Mucosa of rectum (tissue), 2 donors: ENCODE data around the gene SPRY4.
A peak's percentile ranks its signal among the peaks of the same experiment; 100 is the strongest.

ENCODE experiments used
- H3K27ac ChIP-seq, 2 donors: one replicate each; pipeline ENCODE4 v1.7.0; 2013; ENCODE audit warnings: inconsistent platforms in 2 of 2, low read depth in 2 of 2, low read length in 2 of 2
- H3K27me3 ChIP-seq, 2 donors: one replicate each; pipeline ENCODE4 v1.7.0; 2013; ENCODE audit warnings: low read length in 2 of 2; ENCODE audit not compliant: control insufficient read depth in 2 of 2, insufficient read depth in 2 of 2
- H3K36me3 ChIP-seq, 2 donors: one replicate each; pipeline ENCODE4 v1.7.0; 2013; ENCODE audit warnings: low read length in 2 of 2; ENCODE audit not compliant: control insufficient read depth in 2 of 2, insufficient read depth in 2 of 2
- H3K4me1 ChIP-seq, 2 donors: one replicate each; pipeline ENCODE4 v1.7.0; 2013; ENCODE audit warnings: low read length in 2 of 2, mild to moderate bottlenecking in 1 of 2; ENCODE audit not compliant: control insufficient read depth in 2 of 2, insufficient read depth in 2 of 2
- H3K4me3 ChIP-seq, 2 donors: one replicate each; pipeline ENCODE4 v1.7.0; 2013; ENCODE audit warnings: low read length in 2 of 2
- H3K9ac ChIP-seq, 2 donors: one replicate each; pipeline ENCODE4 v1.7.0; 2013; ENCODE audit warnings: low read length in 2 of 2, low read depth in 1 of 2, mild to moderate bottlenecking in 1 of 2
- H3K9me3 ChIP-seq, 2 donors: one replicate each; pipeline ENCODE4 v1.7.0; 2013; ENCODE audit warnings: low read length in 2 of 2; ENCODE audit not compliant: control insufficient read depth in 2 of 2
- donor health status: healthy.
- donor health status: Normal muscosa, but diverticular disease.

Gene SPRY4

GRCh38 chr5:142309747-142310318 lies 15.0 kb downstream of the SPRY4 start:
- Histone ChIP-seq H3K4me3 (no peak overlapping the region), H3K27ac (no peak overlapping the region), H3K9me3 (no peaks in the 10 kb centered on the region), H3K4me1 (peaks cover 6 to 7% of the 10 kb centered on the region in 2 donors), H3K36me3 (peaks cover 10 to 15% of the 10 kb centered on the region in 2 donors), H3K27me3 (no peaks in the 10 kb centered on the region), H3K9ac (no peak overlapping the region)

DNA sequence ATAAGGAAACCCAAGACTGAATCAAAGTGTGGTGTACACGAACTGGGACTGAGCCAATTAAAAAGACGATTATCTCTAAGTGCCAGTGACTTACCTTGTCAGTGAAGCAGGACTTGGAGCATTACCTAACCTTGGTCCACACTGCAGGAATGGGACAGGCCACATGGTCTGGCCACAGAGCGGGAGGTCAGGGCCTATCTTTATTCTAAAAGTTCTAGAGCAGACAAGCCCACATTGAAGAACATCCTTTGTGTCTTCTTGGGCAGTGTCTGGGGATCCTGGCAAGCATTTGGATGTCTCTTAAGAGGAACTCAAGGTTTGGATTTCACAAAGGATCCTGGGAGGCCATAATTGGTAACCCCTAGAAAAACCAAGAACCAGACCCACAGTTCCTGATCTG lies 16.5 kb downstream of the SPRY4 start:
- Histone ChIP-seq H3K36me3 (peaks cover 10 to 15% of the 10 kb centered on the region in 2 donors), H3K9ac (no peak overlapping the region), H3K27me3 (no peaks in the 10 kb centered on the region), H3K4me3 (no peak overlapping the region), H3K9me3 (no peaks in the 10 kb centered on the region), H3K27ac (no peak overlapping the region), H3K4me1 (peaks cover 4 to 12% of the 10 kb centered on the region in 2 donors)

GRCh38 chr5:142307146-142307890 lies 17.5 kb downstream of the SPRY4 start:
- Histone ChIP-seq H3K27me3 (no peaks in the 10 kb centered on the region), H3K9me3 (no peaks in the 10 kb centered on the region), H3K27ac (no peak overlapping the region), H3K4me1 (peaks cover 4 to 12% of the 10 kb centered on the region in 2 donors), H3K36me3 (peaks cover 7 to 11% of the 10 kb centered on the region in 2 donors), H3K4me3 (no peak overlapping the region), H3K9ac (no peak overlapping the region)

DNA sequence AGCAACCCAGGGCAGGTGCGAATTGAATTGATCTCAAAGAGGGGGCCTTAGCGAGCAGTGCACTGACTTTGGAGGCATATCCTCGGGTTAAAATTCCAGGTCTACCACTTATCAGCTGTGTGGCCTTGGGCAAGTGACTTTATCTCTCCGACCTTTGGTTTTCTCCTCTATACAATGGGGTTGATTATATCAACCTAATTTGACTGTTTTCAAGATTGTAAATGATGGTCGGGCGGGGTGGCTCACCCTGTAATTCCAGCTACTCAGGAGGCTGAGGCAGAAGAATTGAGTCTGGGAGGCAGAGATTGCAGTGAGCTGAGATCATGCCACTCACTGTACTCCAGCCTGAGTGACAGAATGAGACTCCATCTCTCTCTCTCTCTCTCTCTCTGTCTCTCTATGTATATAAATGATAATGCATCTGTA lies 18.7 kb downstream of the SPRY4 start:
- H3K27ac ChIP-seq, result no peak overlapping the region

GRCh38 chr5:142305211-142305610 lies 19.6 kb downstream of the SPRY4 start:
- H3K36me3 ChIP-seq, result no peaks in the 10 kb centered on the region
- peaks cover 13 to 28% of the 10 kb centered on the region in 2 donors for H3K4me1 ChIP-seq
- H3K9ac ChIP-seq, result no peak overlapping the region
- no peaks in the 10 kb centered on the region for H3K27me3 ChIP-seq
- no peaks in the 10 kb centered on the region for H3K9me3 ChIP-seq
- H3K27ac ChIP-seq, result no peak overlapping the region
- no peak overlapping the region for H3K4me3 ChIP-seq

More for the DNA sequence above, 18.7 kb downstream of the SPRY4 start:
- Histone ChIP-seq H3K36me3 (peaks cover 0 to 5% of the 10 kb centered on the region in 2 donors), H3K9me3 (no peaks in the 10 kb centered on the region), H3K4me3 (no peak overlapping the region), H3K27me3 (no peaks in the 10 kb centered on the region), H3K4me1 (peaks cover 11 to 23% of the 10 kb centered on the region in 2 donors), H3K9ac (no peak overlapping the region)

DNA sequence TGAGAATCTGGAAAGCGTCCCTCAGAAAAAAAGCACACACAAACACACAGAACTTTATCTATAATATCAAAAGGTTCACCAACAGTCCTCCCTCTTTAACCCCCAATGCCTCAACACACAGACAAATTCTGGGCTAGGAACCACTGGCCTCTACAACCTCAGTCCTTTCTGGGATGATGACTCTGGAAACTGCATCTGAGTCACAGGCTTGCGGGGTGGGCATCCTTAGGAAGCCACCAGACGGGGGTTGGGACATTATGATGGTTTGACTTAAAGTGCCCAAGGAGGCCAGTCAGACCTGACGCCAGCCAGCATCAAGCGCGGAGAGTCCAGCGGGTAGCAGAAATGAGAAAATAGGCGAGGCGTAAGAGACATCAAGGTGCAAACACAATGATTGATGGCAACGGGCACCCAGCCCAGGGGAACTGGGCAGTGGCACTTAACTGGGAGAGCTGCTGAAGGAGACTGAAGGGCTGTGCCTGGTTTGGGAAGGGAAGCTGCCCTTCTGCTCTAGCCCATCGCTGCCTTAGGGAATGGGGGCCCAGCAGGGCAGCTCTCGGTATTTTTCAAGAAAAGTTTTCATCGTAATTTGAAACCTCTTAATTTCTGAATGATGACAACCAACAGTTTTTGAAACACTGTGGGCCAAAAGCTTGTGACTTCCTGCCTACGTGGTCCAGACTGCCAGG lies 20.7 kb downstream of the SPRY4 start:
- Histone ChIP-seq H3K27me3 (no peaks in the 10 kb centered on the region), H3K27ac (no peak overlapping the region), H3K36me3 (no peaks in the 10 kb centered on the region), H3K4me1 (peaks cover 17 to 34% of the 10 kb centered on the region in 2 donors), H3K9me3 (no peaks in the 10 kb centered on the region), H3K9ac (no peak overlapping the region), H3K4me3 (no peak overlapping the region)

- Histone ChIP-seq H3K27ac (no peak overlapping the region), H3K4me3 (no peak overlapping the region)
Measured at GRCh38 chr5:142303565-142303964, 21.3 kb downstream of the SPRY4 start.

DNA sequence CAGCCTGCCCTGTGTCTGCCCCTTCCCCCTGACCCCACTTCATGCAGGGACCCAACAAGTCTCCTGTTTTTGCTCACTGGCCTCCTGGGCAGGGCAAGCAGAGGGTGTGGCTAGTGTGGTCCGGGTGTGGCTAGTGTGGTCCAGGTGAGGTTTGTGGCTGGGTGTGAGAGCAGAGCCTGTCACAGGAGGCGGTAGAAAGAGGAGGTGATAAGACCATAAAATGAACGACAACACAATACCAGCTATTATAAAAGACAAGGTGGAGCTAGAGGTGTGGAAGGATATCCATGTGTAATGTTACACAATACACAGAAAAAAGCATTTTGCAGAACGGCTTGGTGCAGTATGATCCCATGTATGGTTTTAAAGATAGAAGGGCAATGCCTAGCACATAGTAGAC lies 23.3 kb downstream of the SPRY4 start:
- Histone ChIP-seq H3K27me3 (no peaks in the 10 kb centered on the region), H3K4me3 (peak overlapping the region in 1 of 2 donors; percentile 22), H3K27ac (peak overlapping the region; percentile 67 to 74), H3K9me3 (no peaks in the 10 kb centered on the region), H3K4me1 (peaks cover 17 to 41% of the 10 kb centered on the region in 2 donors), H3K36me3 (no peaks in the 10 kb centered on the region), H3K9ac (no peak overlapping the region)

More at GRCh38 chr5:142303565-142303964, 21.3 kb downstream of the SPRY4 start:
- peaks cover 17 to 40% of the 10 kb centered on the region in 2 donors for H3K4me1 ChIP-seq
- no peaks in the 10 kb centered on the region for H3K27me3 ChIP-seq
- no peak overlapping the region for H3K9ac ChIP-seq
- H3K36me3 ChIP-seq, result no peaks in the 10 kb centered on the region
- no peaks in the 10 kb centered on the region for H3K9me3 ChIP-seq

GRCh38 chr5:142300677-142301076 lies 24.1 kb downstream of the SPRY4 start:
- peak overlapping the region; percentile 67 to 72 for H3K27ac ChIP-seq
- H3K9ac ChIP-seq, result peak overlapping the region in 1 of 2 donors; percentile 6
- no peaks in the 10 kb centered on the region for H3K9me3 ChIP-seq
- peaks cover 17 to 40% of the 10 kb centered on the region in 2 donors for H3K4me1 ChIP-seq
- no peaks in the 10 kb centered on the region for H3K36me3 ChIP-seq
- no peak overlapping the region for H3K4me3 ChIP-seq
- no peaks in the 10 kb centered on the region for H3K27me3 ChIP-seq

- Histone ChIP-seq H3K27ac (no peak overlapping the region), H3K4me3 (no peak overlapping the region), H3K9ac (no peak overlapping the region), H3K27me3 (no peaks in the 10 kb centered on the region), H3K4me1 (peaks cover 13 to 32% of the 10 kb centered on the region in 2 donors), H3K9me3 (no peaks in the 10 kb centered on the region), H3K36me3 (no peaks in the 10 kb centered on the region)
Measured at GRCh38 chr5:142298789-142299188, 26.0 kb downstream of the SPRY4 start.
